Stimulated activated CD8-positive, alpha-beta memory T cell treated with anti-CD3 and anti-CD28 coated beads, Interleukin-15, amount 100 ng/mL, for 1 hour (primary cell): ENCODE data around the gene PGPEP1.

Experiments used
- DNase-seq: peaks from one replicate; pipeline ENCODE4 v3.0.0-alpha.2; 2020; ENCODE audit warnings: low read depth

PGPEP1 gene, protein sequence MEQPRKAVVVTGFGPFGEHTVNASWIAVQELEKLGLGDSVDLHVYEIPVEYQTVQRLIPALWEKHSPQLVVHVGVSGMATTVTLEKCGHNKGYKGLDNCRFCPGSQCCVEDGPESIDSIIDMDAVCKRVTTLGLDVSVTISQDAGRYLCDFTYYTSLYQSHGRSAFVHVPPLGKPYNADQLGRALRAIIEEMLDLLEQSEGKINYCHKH

DNA sequence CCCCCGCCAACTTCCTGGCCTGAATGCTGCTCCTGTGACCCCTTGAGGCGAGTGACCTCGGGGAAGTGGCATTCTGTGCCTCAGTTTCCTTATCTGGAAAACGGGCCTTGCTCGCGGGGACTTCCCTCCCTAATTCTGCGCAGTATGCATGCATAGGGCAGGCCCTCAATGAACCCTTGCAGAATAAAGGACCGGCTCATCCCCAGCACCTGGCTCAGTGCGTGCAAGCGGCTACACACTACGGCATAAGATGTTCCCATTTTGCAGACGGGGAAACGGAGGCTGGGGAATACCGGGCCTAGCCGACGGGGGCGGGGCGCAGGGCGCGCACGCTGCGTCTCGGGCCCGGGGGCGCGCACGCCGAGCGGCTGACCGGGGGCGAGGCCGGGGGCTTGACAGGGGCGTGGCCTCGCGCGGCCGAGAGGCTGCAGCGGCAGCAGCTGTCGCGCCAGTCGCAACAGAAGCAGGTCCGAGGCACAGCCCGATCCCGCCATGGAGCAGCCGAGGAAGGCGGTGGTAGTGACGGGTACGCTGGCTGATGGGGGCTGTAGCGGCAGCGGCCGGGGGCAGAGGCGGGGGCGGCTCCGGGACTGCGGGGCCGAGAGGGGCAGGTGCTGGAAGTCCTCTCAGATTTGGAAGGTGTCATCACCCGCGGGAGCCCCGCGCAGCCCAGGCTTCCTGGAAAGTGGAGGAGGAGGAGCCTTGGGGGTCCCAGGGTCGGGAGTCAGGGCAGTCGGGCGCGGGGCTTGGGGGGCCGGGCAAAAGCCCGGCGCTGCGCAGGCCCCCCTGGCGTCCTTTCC lies at the start of gene PGPEP1:
Gene PGPEP1, plus strand, starts transcription at position 409 of the 800 bp plus-strand sequence. Its CDS starts 84 bp downstream, at position 493.
- DNase-seq: no peak

DNA sequence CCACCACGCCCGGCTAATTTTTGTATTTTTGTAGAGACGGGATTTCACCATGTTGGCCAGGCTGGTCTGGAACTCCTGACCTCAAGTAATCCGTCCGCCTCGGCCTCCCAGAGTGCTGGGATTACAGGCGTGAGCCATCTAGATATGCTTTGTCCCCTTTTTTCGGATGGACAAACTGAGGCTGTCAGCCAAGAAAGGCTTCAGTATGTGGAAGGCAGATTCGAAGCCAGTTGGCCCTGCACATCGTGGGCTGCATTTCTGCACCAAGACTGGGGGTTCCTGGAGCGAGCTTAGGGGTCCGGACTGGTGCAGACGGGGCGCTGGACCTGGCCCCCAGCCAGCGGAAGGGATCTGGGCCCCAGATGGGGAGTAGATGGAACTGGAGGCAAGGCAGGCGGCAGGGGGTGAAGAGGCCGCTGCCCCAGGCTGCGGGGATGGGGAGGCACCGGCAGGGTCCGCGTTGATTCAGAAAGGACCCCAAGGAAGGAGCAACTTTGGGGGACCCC lies 49.3 kb upstream of the PGPEP1 start:
- no peak for DNase-seq

DNA sequence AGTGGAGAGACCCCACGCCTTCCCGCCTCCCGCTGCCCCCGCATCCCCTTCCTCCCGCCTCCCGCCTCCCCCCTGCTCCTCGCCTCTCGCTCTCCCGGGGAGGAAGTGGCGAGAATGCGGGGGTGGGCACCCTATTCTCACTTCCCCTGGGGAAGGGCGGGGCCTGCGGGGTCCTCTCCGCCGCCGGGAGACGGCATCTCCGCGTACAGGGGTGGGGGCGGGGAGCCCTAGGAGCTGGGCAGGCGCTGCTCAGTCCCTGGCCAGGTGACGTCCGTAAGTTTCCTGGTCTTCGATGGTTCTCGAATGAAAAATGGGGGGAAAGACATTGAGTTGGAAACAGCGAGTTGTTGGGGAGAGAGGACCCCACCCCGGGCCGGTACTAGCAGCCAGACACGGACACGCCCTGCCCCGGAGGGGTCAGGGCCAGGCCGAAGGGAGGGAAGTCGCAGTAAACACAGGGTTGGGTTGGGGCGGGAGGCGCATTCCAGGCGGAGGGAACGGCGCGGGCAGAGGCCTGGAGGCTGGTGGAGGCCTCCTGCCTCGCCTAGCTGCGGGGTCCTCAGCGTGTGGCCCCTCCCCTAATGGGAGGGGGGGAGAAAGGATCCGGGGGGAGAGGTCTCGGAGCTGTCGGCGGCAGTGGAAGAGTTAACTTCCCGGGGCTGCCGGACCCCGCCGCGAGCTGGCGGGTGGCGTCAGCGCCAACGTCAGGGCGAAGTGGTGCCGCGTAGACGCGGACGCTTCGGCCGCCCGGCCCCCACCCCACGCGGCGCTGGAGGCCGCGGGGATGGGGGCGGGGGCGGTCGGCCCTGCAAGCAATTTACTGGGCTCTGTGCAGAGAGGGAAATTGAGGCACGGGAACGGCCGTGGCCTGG lies 48.6 kb upstream of the PGPEP1 start:
- peak; percentile 57 for DNase-seq

DNA sequence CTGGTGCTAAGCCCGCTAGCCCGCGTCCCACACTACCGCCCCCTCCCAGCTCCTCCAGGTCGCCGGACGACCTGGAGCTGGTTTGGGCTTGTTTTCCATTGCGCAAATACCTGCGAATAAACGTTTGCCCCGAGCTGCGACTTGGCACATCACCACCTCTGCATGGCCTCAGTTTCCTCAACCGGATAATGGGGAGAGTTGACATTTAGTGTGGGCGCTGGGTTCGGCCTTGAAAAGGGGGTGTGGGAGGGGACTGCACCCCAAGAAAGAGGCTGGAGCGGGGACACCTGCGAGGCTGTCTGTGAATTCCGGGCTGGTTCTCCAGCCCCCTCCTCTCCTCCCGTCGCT lies 48.0 kb upstream of the PGPEP1 start:
- DNase-seq: no peak

DNA sequence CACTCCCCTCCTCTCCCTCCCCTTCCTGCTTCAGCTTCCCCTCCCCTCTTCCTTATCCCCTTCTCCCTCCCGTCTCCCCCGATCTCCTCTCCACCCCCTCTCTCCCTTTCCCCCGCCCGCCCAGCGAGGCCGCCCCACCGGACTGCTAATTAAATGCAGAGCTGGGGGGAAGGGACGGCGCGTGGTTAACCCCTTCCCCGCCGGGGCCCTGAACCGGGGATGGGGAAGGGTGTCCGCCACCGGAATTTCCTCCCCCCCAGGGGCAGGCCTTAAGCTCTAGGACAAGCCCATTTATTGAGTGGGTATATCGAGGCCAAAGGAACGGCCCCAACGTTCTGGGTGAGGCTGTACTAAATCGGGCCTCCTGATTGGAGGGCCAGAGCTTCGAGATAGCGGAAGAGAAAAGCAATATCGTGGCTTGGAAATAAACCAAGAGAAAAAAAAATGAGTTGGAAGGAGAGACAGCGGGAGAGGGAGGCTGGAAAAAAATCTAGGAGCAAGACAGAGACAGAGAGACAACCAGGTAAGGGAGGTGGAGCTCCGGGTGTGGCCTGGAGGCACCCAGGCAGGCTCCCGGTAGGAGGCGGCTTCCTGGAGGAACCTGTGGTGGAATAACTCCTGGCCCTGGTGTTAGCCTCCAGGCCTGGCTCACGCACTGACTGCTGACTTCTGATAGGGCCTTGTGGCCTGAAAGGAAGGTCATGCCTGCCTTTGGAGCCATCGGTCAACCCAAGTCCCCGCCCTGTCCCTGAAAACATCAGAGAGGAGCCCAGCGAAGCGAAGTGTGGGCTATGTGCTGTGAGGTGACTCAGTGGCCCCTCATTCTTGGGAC lies 47.4 kb upstream of the PGPEP1 start:
- no peak for DNase-seq

DNA sequence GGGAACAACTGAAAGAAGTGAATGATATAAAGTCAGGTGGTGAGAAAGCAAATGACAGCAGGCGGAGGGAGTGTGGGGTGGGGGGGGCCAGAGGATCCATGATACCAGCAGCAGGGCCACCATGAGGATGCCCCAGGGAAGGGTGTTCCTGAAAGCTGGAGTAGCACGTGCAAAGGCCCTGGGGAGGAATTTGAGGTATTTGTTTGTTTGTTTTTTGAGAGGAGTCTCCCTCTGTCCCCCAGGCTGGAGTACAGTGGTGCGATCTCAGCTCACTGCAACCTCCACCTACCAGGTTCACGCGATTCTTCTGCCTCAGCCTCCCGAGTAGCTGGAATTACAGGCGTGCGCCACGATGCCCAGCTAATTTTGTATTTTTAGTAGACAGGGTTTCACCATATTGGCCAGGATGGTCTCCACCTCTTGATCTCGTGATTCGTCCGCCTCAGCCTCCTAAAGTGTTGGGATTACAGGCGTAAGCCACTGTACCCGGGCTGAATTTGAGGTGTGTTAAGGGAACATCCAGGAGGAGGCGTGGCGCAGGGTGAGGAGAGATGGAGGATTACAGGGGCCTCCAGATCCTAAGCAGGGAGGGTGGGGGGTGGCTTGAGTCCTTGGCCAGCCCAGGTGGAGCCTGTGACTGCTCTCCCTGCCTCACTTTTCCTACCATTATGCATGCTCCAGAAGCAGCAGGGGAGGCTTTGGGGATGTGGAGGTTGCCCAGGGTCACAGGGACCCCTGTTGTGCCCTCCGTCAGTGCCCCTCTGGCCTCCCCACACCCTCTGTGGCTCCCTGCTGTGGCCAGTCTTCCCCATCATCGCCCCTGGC lies 46.5 kb upstream of the PGPEP1 start:
- DNase-seq: no peak

DNA sequence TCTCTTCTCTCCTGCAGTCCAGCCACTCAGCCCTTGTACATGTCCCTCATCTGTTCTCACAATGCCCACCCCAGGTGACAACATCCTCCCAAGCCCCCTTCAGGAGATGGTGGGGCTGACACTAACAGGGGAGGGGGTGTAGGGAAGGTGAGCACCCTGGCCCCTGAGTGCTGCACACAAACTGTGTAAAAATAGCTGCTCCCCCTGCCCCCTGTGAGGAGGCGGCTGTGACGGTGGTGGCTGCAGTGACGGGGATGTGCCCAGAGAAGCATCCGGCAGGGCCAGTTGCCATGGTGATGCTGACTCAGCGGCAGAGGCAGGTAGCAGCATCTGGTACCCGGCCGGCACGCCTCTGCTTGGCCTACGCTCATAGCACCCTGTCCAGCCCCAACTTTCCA lies 45.9 kb upstream of the PGPEP1 start:
- DNase-seq: peak; percentile 86

DNA sequence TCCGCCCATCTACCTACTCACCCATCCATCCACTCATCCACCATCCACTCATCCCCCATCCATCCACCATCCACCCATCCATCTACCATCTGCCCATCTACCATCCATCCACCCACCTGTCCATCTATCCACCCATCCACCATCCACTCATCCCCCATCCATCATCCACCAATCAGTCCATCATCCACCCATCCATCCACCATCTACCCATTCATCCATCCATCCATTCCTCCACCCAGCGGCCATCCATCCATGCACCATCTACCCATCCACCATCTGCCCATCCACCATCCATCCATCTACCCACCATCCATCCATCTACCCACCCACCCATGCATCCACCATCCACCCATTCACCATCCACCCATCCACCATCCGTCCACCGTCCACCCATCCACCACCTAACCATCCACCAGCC lies 45.4 kb upstream of the PGPEP1 start:
- no peak for DNase-seq

DNA sequence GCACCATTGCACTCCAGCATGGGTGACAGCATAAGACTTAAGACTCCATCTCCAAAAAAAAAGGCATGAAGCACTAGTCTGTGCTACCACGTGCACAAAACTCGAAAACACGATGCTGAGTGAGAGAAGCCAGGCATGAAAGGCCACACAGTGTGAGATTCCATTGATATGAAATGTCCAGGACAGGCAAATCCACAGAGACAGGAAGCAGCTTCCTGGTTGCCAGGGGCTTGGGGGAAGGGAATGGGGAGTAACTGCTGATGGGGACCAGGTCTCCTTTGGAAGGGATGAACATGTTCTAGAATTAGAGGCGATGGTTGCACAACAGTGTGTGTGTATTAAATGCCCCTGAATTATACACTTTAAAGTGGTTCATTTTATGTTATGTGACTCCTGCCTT lies 43.1 kb upstream of the PGPEP1 start:
- no peak for DNase-seq

DNA sequence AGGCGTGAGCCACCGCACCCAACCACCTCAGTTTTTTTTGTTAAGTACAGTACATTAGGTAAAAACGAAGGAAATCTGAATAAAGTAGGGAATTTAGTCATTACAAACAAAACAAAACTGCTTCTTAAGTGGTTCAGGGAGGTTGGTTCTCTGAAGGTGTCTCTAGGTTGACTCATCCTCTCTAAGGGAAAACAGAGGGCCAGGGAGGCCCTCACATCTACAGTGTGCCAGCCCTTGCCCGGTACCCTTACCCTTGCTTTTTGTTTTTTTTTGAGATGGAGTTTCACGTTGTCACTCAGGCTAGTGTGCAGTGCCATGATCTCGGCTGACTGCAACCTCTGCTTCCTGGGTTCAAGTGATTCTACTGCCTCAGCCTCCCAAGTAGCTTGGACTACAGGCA lies 41.8 kb upstream of the PGPEP1 start:
- no peak for DNase-seq

DNA sequence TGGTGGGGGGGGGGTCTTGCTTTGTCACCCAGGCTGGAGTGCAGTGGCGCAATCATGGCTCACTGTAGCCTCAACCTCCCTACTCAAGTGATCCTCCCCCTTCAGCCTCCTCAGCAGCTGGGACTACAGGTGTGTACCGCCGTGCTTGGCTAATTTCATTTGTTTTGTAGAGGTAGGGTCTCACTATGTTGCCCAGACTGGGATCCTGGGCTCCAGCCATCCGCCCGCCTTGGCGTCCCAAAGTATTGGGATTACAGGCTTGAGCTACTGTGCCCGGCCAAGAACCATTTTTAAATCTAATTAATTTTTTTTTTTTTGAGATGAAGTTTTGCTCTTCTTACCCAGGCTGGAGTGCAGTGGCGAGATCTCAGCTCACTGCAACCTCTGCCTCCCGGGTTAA lies 40.7 kb upstream of the PGPEP1 start:
- DNase-seq: no peak

DNA sequence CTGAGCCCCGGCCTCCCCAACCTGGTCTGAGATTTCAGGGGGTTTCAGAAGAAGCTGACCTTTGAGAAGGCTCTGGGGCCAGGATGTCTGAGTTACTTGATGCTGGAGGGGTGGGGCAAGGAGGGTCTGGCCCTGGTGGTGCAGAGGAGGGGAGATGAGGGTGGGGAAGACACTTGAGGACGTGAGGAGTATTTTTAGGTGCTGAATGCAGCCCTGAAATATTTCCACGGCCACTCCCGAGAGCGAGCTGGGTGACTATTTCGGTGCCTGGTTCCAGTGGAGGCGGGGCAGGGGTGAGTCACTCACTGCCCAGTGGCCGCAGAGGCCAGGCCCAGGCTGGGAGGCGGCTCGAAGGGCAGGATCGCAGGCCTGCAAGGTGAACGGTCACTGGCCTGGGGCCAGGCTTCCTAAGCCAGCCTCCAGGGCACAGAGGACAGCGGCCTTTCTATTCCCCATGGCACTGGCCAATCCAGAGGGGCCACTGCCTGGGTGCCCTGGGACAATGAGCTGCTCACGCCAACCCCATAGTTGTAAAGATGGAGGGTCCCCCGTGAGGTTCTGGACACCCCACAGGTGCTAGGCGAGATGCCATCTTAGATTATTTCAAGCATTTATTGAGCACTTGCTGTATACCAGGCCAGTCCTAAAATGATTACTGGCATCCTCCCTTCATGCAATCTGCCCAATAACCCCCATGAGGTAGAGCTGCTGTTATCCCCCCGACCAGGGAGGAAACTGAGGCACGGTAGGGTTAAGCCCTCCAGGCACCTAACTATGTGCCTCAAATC lies 39.3 kb upstream of the PGPEP1 start:
- no peak for DNase-seq

DNA sequence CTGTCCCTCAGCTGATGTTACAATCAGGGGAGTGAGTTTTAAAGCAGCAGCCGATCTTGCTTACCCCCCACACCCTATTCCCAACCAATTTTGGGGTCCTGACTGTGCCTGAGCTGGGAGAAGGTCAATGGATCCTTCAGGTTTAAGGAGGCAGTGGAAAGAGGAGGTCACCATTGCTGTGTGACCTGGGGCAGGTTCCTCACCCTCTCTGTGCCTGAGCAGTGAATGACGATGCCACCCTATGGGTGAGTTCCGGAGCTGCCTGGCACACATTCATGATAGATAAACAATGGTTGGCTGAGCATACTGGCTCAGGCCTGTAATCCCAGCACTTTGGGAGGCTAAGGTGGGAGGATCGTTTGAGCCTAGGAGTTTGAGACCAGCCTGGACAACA lies 38.7 kb upstream of the PGPEP1 start:
- no peak for DNase-seq

DNA sequence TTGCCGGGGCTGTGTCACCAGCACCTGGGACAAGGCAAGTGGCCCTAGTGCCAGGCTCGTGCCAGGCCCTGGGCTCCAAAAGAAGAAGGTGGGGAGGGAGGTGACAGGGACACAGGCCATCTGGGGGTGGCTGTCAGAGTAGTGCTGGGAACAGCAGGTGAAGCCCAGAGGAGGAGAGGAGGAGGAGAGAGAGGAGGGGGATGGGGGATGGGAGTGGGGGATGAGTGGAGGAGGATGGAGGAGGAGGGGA lies 36.3 kb upstream of the PGPEP1 start:
- DNase-seq: no peak

DNA sequence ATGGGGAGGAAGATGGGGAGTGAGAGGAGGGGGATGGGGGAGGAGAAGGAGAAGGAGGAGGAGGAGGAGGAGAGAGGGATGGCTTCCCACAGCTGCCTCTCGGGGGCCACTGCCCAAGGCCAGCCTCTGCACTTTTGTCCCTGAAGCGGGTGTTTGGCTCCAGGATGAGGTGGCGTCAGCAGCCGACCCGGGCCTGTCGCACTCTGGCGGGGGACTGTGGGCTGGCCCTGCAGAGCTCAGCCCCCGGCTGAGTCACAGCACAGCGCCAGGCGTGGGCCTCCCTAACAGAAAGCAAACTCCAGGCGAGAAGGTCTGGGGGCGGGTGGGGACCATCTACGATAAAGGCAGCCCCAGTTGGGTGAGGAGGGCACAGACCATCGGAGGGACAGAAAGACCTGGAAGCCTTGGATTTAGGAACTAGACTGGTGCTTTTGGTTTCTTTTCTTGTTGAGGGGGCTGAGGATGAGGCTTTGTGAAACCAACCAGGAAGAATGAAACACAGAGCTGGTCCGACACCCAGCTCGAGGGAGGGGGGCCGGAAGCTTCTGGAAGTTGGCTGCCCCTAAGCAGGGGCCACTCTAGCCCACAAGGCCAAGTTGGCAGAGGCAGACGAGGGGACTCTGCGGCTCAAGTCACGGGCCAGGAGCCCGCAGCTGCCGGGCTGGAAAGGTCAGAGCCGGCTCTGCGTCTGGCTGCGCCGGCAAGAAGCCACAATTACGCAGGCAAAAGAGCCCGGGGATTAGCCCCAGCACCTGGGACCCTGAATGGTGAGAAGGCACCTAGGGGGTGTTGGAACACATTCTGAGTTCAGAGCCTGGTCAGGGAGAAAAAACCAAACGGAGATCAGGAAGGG lies 35.7 kb upstream of the PGPEP1 start:
- peak; percentile 64 for DNase-seq

DNA sequence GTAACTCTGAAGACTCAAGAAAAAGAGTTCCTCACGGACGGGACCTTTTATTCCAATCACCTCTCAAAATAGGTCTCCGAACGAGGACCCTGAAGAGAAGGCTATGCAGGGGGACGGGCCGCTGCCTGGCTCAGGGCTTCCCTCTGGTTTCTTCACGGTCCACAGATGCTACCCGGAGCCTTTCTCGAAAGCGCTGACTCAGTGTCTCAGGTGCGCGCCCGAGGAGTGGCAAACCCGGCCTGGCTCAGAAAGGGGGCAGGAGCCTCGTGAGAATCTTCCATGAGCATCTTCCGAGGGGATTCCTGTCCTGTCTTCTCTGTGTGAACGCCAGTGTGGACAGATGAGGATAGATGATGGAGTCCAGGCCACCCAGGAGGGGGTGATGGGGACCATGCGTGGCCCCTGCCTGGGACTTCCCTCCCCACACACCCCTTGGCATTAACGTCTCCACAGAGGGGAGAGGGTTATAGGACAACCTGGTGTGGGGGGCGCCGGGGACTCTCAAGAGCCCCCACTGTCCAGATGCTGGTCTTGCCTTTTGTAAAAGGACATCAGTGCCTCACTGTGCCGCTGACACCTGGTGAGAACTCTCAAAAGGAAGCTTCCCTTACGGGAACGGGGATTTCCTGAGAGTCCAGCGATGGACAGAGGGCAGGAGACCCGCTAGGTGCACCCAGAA lies 34.0 kb upstream of the PGPEP1 start:
- DNase-seq: no peak

DNA sequence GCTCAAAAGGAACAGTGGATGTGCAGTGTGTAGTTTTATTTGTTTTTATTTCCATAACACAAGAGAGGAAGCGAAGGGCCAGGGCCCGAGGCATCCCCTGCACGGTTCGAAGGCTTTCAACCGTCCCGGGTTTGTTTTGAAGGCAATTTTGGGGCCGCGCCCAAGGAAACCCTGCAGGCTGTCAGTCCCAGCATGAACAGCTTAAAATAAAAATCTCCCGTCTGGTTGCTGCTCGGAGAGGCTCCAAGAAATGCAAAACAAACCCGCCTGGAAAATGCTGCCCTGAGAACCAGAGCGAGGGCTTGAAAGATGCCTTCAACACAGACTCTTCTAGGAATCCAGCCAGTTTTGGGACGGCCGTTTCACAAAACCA lies 33.5 kb upstream of the PGPEP1 start:
- no peak for DNase-seq

DNA sequence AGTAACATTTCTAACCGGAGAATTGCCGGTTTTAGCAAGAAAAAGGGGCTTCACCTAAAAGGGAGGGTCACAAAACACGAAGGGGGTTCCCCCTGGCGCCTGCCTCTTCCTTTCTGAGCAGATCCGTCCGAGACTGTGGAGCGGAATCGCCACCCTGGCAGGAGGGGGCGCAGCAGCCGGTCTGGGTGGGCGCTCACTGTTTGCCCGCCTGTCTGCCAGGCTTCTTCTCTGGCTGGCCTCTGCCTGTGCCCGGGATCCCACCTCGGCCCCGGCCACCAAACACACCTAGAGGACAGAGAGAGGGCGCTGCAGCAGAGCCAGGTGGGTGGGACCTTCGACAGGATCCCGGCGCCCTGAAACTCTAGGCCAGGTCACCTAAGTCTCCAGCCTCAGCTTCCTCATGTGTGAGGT lies 33.1 kb upstream of the PGPEP1 start:
- DNase-seq: no peak
